Testis (tissue), 2 donors: Measurements from ENCODE around the gene HUNK.

Experiments
- POLR2A ChIP-seq: fragments of 450-650 bp; IDR thresholded peaks from one replicate; pipeline ENCODE4 v1.6.1; 2017; ENCODE audit warnings: antibody characterized with exemption, mild to moderate bottlenecking, moderate library complexity
- TF ChIP-seq, protein P1 (sequence below), 3 experiments: fragments of 450-650 bp in 2 of 3; fragments of 200-600 bp in 1 of 3; sonication (generic) in 1 of 3; IDR thresholded peaks; one replicate each; pipeline ENCODE4 v1.5.1; 2016 to 2019; ENCODE audit warnings: antibody characterized with exemption in 3 of 3, mild to moderate bottlenecking in 2 of 3, moderate library complexity in 1 of 3

DNA sequence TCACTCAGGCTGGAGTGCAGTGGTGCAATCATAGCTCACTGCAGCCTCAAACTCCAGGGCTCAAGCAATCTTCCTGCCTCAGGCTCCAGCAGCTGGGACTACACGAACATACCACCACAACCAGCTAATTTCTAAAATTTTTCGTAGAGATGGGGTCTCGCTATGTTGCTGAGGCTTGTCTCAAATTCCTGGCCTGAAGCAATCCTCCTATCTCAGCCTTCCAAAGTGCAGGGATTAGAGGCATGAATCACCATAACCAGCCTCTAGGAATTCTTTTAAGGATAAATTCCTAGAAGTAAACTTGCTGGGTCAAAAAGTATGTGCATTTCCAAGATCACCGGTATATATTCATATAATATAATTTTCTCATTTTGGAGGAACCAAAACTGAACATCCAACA lies 17.6 kb upstream of the HUNK start:
- TF ChIP-seq, protein P1, sequence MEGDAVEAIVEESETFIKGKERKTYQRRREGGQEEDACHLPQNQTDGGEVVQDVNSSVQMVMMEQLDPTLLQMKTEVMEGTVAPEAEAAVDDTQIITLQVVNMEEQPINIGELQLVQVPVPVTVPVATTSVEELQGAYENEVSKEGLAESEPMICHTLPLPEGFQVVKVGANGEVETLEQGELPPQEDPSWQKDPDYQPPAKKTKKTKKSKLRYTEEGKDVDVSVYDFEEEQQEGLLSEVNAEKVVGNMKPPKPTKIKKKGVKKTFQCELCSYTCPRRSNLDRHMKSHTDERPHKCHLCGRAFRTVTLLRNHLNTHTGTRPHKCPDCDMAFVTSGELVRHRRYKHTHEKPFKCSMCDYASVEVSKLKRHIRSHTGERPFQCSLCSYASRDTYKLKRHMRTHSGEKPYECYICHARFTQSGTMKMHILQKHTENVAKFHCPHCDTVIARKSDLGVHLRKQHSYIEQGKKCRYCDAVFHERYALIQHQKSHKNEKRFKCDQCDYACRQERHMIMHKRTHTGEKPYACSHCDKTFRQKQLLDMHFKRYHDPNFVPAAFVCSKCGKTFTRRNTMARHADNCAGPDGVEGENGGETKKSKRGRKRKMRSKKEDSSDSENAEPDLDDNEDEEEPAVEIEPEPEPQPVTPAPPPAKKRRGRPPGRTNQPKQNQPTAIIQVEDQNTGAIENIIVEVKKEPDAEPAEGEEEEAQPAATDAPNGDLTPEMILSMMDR (IDR thresholded peaks at IDR 0.05): no peak
- no peak for TF ChIP-seq POLR2A
